Endothelial cell (in vitro differentiated cells): Measurements from ENCODE around the gene LAS1L. TPM values are rescaled to one million over a fixed set of nuclear protein-coding genes. Genes with fewer than 3 reads are reported as not detected.
"Not testable (repeated sequence)": the region's sequence is repeated elsewhere in the genome, so short reads cannot be mapped to it uniquely, and the experiment has no call there.

ENCODE experiments used
- DNase-seq: peaks from one replicate; pipeline ENCODE4 v3.0.0; 2021; ENCODE audit warnings: low spot score
- H3K27ac Mint-ChIP-seq: one replicate; pipeline ENCODE4 v1.8.0; 2021; ENCODE audit warnings: mixed read lengths, inconsistent platforms; ENCODE audit not compliant: unreplicated experiment
- H3K27me3 Mint-ChIP-seq: one replicate; pipeline ENCODE4 v1.8.0; 2021; ENCODE audit warnings: mild to moderate bottlenecking, moderate library complexity, mixed read lengths, inconsistent platforms; ENCODE audit not compliant: unreplicated experiment
- H3K36me3 Mint-ChIP-seq: one replicate; pipeline ENCODE4 v1.8.0; 2021; ENCODE audit warnings: mild to moderate bottlenecking, low read depth, mixed read lengths, inconsistent platforms; ENCODE audit not compliant: unreplicated experiment
- H3K4me1 Mint-ChIP-seq: one replicate; pipeline ENCODE4 v1.8.0; 2021; ENCODE audit warnings: mild to moderate bottlenecking, mixed read lengths, inconsistent platforms; ENCODE audit not compliant: unreplicated experiment
- H3K4me3 Mint-ChIP-seq: one replicate; pipeline ENCODE4 v1.8.0; 2021; ENCODE audit warnings: mild to moderate bottlenecking, mixed read lengths, inconsistent platforms; ENCODE audit not compliant: unreplicated experiment
- H3K9me3 Mint-ChIP-seq: one replicate; pipeline ENCODE4 v1.8.0; 2021; ENCODE audit warnings: mixed read lengths, inconsistent platforms; ENCODE audit not compliant: unreplicated experiment
- total RNA-seq: library from RNA; stranded (reverse); fragmentation: NEBNext Ultra II Directional; extraction: Animal tissue kit (Norgen Biotek cat#: 25700); gene quantifications from one replicate; pipeline ENCODE4 v1.2.1, GENCODE V29; 2021; ENCODE audit not compliant: unreplicated experiment
- TF ChIP-seq, protein P1 (sequence below): fragments of 200-600 bp; sonication (generic); IDR thresholded peaks from one replicate; pipeline ENCODE4 v1.5.0; 2021; ENCODE audit warnings: antibody characterized with exemption; ENCODE audit not compliant: unreplicated experiment

The LAS1L gene
- total RNA-seq, 1 donor from 2014 or later = 32.8 TPM

DNA sequence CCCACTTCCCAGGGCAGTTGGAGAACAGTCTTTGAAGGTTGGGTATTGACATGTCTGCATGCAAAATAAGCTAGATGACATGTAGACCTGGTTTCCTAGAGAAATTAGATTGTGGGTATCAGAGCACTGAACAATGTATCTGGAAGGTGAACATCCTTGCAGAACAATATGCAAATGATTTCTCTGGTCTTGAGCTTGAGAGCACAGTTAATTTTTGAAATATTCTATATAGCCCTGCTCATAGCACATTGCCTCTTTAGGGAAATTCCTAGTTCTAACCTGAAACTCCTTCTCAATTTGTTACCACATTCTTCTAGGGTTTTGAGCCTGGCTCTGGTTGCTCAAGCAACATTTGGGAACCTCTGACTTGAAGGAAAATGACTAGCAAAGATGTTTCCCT is 41.6 kb upstream of the LAS1L start:
- peaks cover 1% of the 10 kb centered on the region for H3K27me3 Mint-ChIP-seq
- no peak for DNase-seq
- H3K27ac Mint-ChIP-seq = no peak overlapping the region
- H3K4me1 Mint-ChIP-seq = peaks cover 6% of the 10 kb centered on the region
- no peaks in the 10 kb centered on the region for H3K9me3 Mint-ChIP-seq
- no peaks in the 10 kb centered on the region for H3K36me3 Mint-ChIP-seq
- TF ChIP-seq, protein P1, sequence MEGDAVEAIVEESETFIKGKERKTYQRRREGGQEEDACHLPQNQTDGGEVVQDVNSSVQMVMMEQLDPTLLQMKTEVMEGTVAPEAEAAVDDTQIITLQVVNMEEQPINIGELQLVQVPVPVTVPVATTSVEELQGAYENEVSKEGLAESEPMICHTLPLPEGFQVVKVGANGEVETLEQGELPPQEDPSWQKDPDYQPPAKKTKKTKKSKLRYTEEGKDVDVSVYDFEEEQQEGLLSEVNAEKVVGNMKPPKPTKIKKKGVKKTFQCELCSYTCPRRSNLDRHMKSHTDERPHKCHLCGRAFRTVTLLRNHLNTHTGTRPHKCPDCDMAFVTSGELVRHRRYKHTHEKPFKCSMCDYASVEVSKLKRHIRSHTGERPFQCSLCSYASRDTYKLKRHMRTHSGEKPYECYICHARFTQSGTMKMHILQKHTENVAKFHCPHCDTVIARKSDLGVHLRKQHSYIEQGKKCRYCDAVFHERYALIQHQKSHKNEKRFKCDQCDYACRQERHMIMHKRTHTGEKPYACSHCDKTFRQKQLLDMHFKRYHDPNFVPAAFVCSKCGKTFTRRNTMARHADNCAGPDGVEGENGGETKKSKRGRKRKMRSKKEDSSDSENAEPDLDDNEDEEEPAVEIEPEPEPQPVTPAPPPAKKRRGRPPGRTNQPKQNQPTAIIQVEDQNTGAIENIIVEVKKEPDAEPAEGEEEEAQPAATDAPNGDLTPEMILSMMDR = no peak
- H3K4me3 Mint-ChIP-seq = no peak overlapping the region

DNA sequence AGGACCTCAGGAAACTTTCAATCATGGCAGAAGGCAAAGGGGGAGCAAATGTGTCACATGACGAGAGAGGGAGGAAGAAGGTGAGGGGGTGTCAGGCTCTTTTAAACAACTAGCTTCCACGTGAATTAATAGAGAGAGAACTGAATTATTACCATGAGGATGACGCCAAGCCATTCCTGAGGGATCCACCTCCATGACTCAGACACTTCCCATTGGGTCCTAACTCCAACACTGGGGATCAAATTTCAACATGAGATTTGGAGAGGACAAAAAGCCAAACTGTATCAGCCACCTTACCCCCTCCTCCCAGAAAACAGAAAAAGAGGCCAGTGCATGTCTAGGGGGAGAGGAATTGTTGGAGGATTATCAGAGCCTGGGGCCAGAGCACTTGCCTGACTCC is 40.4 kb upstream of the LAS1L start:
- no peaks in the 10 kb centered on the region for H3K36me3 Mint-ChIP-seq
- TF ChIP-seq, protein P1 = no peak
- H3K9me3 Mint-ChIP-seq = no peaks in the 10 kb centered on the region
- H3K4me1 Mint-ChIP-seq = peaks cover 6% of the 10 kb centered on the region
- no peak overlapping the region for H3K4me3 Mint-ChIP-seq
- no peak for DNase-seq
- no peak overlapping the region for H3K27ac Mint-ChIP-seq
- H3K27me3 Mint-ChIP-seq = peaks cover 1% of the 10 kb centered on the region

DNA sequence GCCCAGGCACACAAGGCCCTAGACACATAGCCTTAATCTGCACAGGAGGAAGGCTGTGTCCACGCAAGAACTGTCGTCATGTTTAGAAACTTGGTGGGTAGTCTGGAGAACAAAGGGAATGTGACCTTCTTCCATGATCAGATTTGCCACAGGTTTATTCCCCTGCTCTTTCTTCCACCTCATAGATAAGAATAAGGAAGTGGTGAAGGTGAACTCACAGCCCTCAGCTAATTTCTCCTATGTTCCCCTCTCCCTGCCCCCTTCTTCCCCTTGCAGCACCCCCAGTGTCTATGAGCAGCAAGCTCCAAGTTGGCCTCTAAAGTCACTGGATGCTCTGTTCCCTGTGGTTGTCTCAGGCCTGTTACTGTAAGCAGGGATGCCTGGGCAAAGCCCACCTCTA is 39.8 kb upstream of the LAS1L start:
- no peaks in the 10 kb centered on the region for H3K36me3 Mint-ChIP-seq
- peaks cover 1% of the 10 kb centered on the region for H3K27me3 Mint-ChIP-seq
- H3K4me1 Mint-ChIP-seq = peaks cover 6% of the 10 kb centered on the region
- TF ChIP-seq, protein P1 = no peak
- no peak overlapping the region for H3K4me3 Mint-ChIP-seq
- no peaks in the 10 kb centered on the region for H3K9me3 Mint-ChIP-seq
- no peak overlapping the region for H3K27ac Mint-ChIP-seq
- no peak for DNase-seq

DNA sequence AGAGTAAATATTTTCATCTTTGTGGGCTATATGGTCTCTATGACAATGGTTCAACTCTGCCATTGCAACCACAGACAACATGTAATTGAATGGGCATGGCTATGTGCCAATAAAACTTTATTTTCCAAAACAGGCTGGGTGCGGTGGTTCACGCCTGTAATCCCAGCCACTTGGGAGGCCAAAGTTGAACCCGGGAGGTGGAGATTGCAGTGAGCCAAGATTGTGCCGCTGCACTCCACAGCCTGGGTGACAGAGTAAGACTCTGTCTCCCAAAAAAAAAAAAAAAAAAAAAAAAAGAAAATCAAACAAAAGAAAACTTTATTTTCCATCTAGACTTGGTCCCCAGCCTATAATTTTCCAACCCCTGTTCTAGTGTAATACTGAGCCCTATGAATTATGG is 38.4 kb upstream of the LAS1L start:
- Mint-ChIP-seq H3K4me1 (no peaks in the 10 kb centered on the region), H3K27ac (no peak overlapping the region), H3K27me3 (peaks cover 1% of the 10 kb centered on the region), H3K9me3 (no peaks in the 10 kb centered on the region), H3K4me3 (no peak overlapping the region), H3K36me3 (no peaks in the 10 kb centered on the region)
- DNase-seq = no peak
- TF ChIP-seq, protein P1 = no peak

DNA sequence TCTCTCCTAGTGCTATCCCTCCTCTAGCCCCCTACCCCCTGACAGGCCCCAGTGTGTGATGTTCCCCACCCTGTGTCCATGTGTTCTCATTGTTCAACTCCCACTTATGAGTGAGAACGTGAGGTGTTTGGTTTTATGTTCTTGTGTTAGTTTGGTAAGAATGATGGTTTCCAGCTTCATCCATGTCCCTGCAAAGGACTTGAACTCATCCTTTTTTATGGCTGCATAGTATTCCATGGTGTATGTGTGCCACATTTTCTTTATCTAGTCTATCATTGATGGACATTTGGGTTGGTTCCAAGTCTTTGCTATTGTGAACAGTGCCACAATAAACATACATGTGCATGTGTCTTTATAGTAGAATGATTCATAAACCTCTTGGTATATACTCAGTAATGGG is 28.3 kb upstream of the LAS1L start:
- not testable (repeated sequence) for H3K36me3 Mint-ChIP-seq, H3K9me3 Mint-ChIP-seq, H3K27ac Mint-ChIP-seq, H3K4me1 Mint-ChIP-seq, H3K27me3 Mint-ChIP-seq, H3K4me3 Mint-ChIP-seq, DNase-seq
